HepG2 (cell line): Measurements from ENCODE around the gene CCT5. TPM values are rescaled to one million over a fixed set of nuclear protein-coding genes. Genes with fewer than 3 reads are reported as not detected.
"Not testable (repeated sequence)": the region's sequence is repeated elsewhere in the genome, so short reads cannot be mapped to it uniquely, and the experiment has no call there.

Source experiments
- ATAC-seq: fragments of 200-7000 bp; cut with Tn5 transposase; 3 replicates; pipeline ENCODE4 v1.9.1; 2020; ENCODE audit warnings: mild to moderate bottlenecking, moderate library complexity
- BruUV-seq: library from RNA; stranded (reverse); fragments of 400-500 nt; replicated peaks from 2 replicates; lab custom pipeline; 2021; lab: Mats Ljungman, UMichigan
- CTCF ChIA-PET: fragments of 300-600 bp; formaldehyde crosslinking; extraction: SDS; loops from one replicate; lab custom pipeline; 2021; ENCODE audit warnings: low total read pairs, inconsistent platforms, low intra/inter-chr PET ratio; lab: Yijun Ruan, JAX
- POLR2A ChIA-PET: fragments of 350-600 bp; sonication (Branson Sonifier 250); formaldehyde crosslinking; loops from one replicate; lab custom pipeline; 2020; ENCODE audit warnings: antibody characterized with exemption, inconsistent platforms; lab: Yijun Ruan, JAX
- DNase-seq: peaks from one replicate; pipeline ENCODE4 v3.0.0-alpha.2; 2015; ENCODE audit warnings: low spot score
- FAIRE-seq: peaks from 3 replicates; lab custom pipeline; 2011; peaks lifted over from hg19 to GRCh38; lab: Jason Lieb, UNC
- H2AFZ ChIP-seq: one replicate; pipeline ENCODE4 v1.6.1; 2011; ENCODE audit warnings: low read length, inconsistent platforms
- H3K27ac ChIP-seq: fragments of 300-600 bp; 3 replicates; pipeline ENCODE4 v1.8.0; 2011; ENCODE audit warnings: mixed run types, mild to moderate bottlenecking, mixed read lengths, low read length, inconsistent platforms; ENCODE audit not compliant: insufficient read depth; ENCODE audit errors: extremely low read length
- H3K27me3 ChIP-seq, 2 experiments: fragments of 200-600 bp in 1 of 2; 2 replicates in 1 of 2; 3 replicates in 1 of 2; pipeline versions ENCODE4 v1.6.0 to v1.8.0; 2011; ENCODE audit warnings: low read length in 2 of 2, mild to moderate bottlenecking in 2 of 2, moderate library complexity in 2 of 2, inconsistent platforms in 1 of 2; ENCODE audit not compliant: insufficient read depth in 2 of 2, control insufficient read depth in 1 of 2
- H3K36me3 ChIP-seq, 2 experiments: fragments of 200-600 bp in 1 of 2; replicated peaks in 1 of 2; 2 replicates in 1 of 2; 3 replicates in 1 of 2; pipeline versions ENCODE4 v1.5.1 to v1.8.0; 2011; ENCODE audit warnings: low read length in 2 of 2, inconsistent platforms in 1 of 2; ENCODE audit not compliant: insufficient read depth in 2 of 2, control insufficient read depth in 1 of 2
- H3K4me1 ChIP-seq: 2 replicates; pipeline ENCODE4 v1.5.1; 2012; ENCODE audit warnings: low read length, inconsistent platforms; ENCODE audit not compliant: insufficient read depth
- H3K4me2 ChIP-seq: 2 replicates; pipeline ENCODE4 v1.6.0; 2011; ENCODE audit warnings: low read depth, low read length, inconsistent platforms
- H3K4me3 ChIP-seq, 3 experiments: fragments of 200-600 bp in 1 of 3; sonication (generic), shearing (Covaris generic) in 1 of 3; replicated peaks in 1 of 3; 2 replicates each; pipeline ENCODE4 v1.5.1; 2011 to 2016; ENCODE audit warnings: low read length in 3 of 3, inconsistent platforms in 2 of 3, low read depth in 2 of 3, mild to moderate bottlenecking in 2 of 3, control low read depth in 1 of 3, mixed read lengths in 1 of 3; ENCODE audit not compliant: insufficient read depth in 1 of 3
- H3K79me2 ChIP-seq: one replicate; pipeline ENCODE4 v1.6.1; 2011; ENCODE audit warnings: low read length, inconsistent platforms; ENCODE audit not compliant: insufficient read depth
- H3K9ac ChIP-seq: 2 replicates; pipeline ENCODE4 v1.6.0; 2011; ENCODE audit warnings: mild to moderate bottlenecking, low read depth, low read length, inconsistent platforms; ENCODE audit not compliant: insufficient read depth
- H3K9me3 ChIP-seq: 2 replicates; pipeline ENCODE4 v1.5.1; 2012; ENCODE audit warnings: mild to moderate bottlenecking, low read length
- H4K20me1 ChIP-seq: 2 replicates; pipeline ENCODE4 v1.6.0; 2011; ENCODE audit warnings: inconsistent platforms, mild to moderate bottlenecking, low read length, moderate library complexity; ENCODE audit not compliant: insufficient read depth
- FOSL2 ChIP-seq: sonication (generic); formaldehyde crosslinking; IDR thresholded peaks from 2 replicates; pipeline ENCODE4 v1.4.0; 2020; ENCODE audit warnings: missing genetic modification reagents
- FOXO1 ChIP-seq: sonication (generic); formaldehyde crosslinking; IDR thresholded peaks from 2 replicates; pipeline ENCODE4 v1.4.0; 2020; ENCODE audit warnings: missing genetic modification reagents
- MAFF ChIP-seq: IDR thresholded peaks from 2 replicates; pipeline ENCODE4 v1.6.1; 2011; ENCODE audit warnings: low read depth, low read length, improper control_type of control experiment
- MAFG ChIP-seq: sonication (generic); formaldehyde crosslinking; IDR thresholded peaks from 2 replicates; pipeline ENCODE4 v1.5.1; 2020; ENCODE audit warnings: mild to moderate bottlenecking, missing genetic modification reagents
- MAFK ChIP-seq, 2 experiments: IDR thresholded peaks in 1 of 2; conservative IDR thresholded peaks in 1 of 2; 2 replicates each; pipeline ENCODE4 v1.6.1; 2011; ENCODE audit warnings: improper control_type of control experiment in 2 of 2, low read length in 2 of 2
- NFE2L2 ChIP-seq: fragments of 150-350 bp; IDR thresholded peaks from 2 replicates; pipeline ENCODE4 v1.6.1; 2014; ENCODE audit warnings: low read length
- RFX5 ChIP-seq: IDR thresholded peaks from 2 replicates; pipeline ENCODE4 v1.6.1; 2011; ENCODE audit warnings: low read depth, low read length, improper control_type of control experiment
- ZBTB20 ChIP-seq: sonication (generic); formaldehyde crosslinking; IDR thresholded peaks from 2 replicates; pipeline ENCODE4 v1.8.1; 2023; ENCODE audit warnings: missing genetic modification reagents, low read depth, mild to moderate bottlenecking, borderline replicate concordance
- WGBS: methylation state at CpG from one replicate; pipeline ENCODE4 v1.1.6; 2017; ENCODE audit warnings: low lambda C conversion rate; 5-methylcytosine and 5-hydroxymethylcytosine counted together
- in situ Hi-C: cut with HindIII; loops from 2 replicates; pipeline ENCODE4 v1.10.0; 2017; ENCODE audit warnings: low pct_unique_long_range_greater_than_20kb; ENCODE audit not compliant: extremely low pct_ligation_motif_present
- intact Hi-C: fragments of 100-400 bp; cut with micrococcal nuclease; formaldehyde crosslinking; loops from one replicate; pipeline ENCODE4 v1.10.0; 2022; ENCODE audit not compliant: unreplicated experiment
- polyA plus RNA-seq, 8 experiments: library from polyadenylated mRNA; depleted of rRNA in 3 of 8; stranded (reverse) in 7 of 8; unstranded in 1 of 8; fragments of >200 nt; fragmentation: Illumina TruSeq in 4 of 8; extraction: Trizol in 4 of 8; gene quantifications; 2 replicates each; pipeline versions ENCODE4 v1.2.1 to v1.2.3, GENCODE V29; 2011 to 2016; ENCODE audit warnings: low read depth in 4 of 8, missing spikeins in 1 of 8, mixed read lengths in 1 of 8; ENCODE audit not compliant: insufficient read depth in 1 of 8
- total RNA-seq, 5 experiments: library from RNA; depleted of rRNA; stranded (reverse); fragments of >200 nt; fragmentation: Illumina TruSeq; extraction: Trizol; gene quantifications; 2 replicates each; pipeline ENCODE4 v1.2.3, GENCODE V29; 2016; ENCODE audit warnings: low read depth in 1 of 5
- TF ChIP-seq, protein P1 (sequence below): IDR thresholded peaks from 2 replicates; pipeline ENCODE4 v1.6.1; 2012; ENCODE audit warnings: low read depth, low read length, improper control_type of control experiment

Gene CCT5
- total and polyA plus RNA-seq, 2 of the 13 experiments (the other 11 are each of a cell fraction or from before 2014, with no cell fraction given): 319 to 708 TPM

DNA sequence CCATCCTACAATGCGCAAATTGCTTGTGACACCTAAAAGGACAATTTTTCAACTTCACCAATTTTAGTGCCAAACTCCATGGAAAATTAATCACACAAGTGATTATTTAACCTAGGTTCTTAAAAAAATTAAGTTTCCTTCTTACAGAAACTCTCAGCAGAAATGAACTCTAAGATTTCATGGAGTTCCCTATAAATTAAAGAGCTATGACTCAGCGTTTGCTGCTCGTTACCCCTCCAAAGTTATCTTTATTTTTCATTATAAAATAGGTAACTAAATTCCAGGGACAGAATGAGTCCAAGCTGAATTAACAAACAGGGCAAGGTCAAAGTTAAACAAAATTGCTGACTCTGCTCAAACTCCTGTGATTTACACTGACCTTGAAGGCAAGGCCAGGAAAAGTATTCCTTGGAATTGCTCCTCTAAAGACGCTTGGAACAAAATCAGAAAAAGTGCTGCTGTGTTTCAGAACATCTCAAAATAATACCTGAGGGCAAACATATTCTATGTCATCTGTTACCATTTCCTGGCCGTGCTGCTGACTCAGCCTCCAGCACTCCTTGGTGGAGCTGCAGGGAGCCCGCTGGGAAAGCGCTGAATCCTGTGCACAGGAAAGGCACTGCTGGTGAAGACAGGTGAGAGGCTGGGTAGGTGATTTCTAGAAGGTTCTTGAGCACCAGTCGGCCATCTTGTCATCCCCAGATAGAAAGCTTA lies 60.1 kb downstream of the CCT5 start:
- Histone ChIP-seq H3K36me3 (no peaks in the 10 kb centered on the region), H2AFZ (no peak overlapping the region), H3K4me3 (no peak overlapping the region), H3K79me2 (peaks cover 2% of the 10 kb centered on the region), H3K4me2 (peak overlapping the region; percentile 63), H3K27me3 (peaks cover 0 to 3% of the 10 kb centered on the region in 2 experiments; a peak in 1 of 5 replicates), H3K9me3 (no peaks in the 10 kb centered on the region), H4K20me1 (no peaks in the 10 kb centered on the region), H3K27ac (no peak overlapping the region), H3K4me1 (peaks cover 40% of the 10 kb centered on the region), H3K9ac (no peak overlapping the region)
- DNase-seq (peak; percentile 9), ATAC-seq (peak; percentile 34; the same call in 1 of the 3 replicates), FAIRE-seq (peak; percentile 30)
- intact Hi-C loops: no loop called here
- no TSS peak for BruUV-seq
- 15% methylated on average over 7 of the region's 8 CpGs for WGBS
- ChIA-PET POLR2A (interaction anchor here (1.6 kb wide), 1 partner anchor 43 kb away, joined by 7 read pairs; the partner anchor contains the start of gene MARCHF6), CTCF (no interaction called here)
- in situ Hi-C loops: no loop called here
- TF ChIP-seq FOSL2 (CRISPR knock-in tag) (0 out of 2 replicates have a peak, but pooled peaks have one; percentile 35), FOXO1 (CRISPR knock-in tag) (no peak), MAFK (conservative IDR thresholded peaks at IDR 0.05 in 1 of 2, IDR thresholded peaks at IDR 0.05 in 1 of 2; ENCODE audit: low read length in 2 of 2) (peak; percentile 98 to 99), MAFF (peak; percentile 99), NFE2L2 (0 out of 2 replicates have a peak, but pooled peaks have one; percentile 36), MAFG (CRISPR knock-in tag) (peak; percentile 71), RFX5 (peak; percentile 77), ZBTB20 (CRISPR knock-in tag) (no peak)
- TF ChIP-seq, protein P1, sequence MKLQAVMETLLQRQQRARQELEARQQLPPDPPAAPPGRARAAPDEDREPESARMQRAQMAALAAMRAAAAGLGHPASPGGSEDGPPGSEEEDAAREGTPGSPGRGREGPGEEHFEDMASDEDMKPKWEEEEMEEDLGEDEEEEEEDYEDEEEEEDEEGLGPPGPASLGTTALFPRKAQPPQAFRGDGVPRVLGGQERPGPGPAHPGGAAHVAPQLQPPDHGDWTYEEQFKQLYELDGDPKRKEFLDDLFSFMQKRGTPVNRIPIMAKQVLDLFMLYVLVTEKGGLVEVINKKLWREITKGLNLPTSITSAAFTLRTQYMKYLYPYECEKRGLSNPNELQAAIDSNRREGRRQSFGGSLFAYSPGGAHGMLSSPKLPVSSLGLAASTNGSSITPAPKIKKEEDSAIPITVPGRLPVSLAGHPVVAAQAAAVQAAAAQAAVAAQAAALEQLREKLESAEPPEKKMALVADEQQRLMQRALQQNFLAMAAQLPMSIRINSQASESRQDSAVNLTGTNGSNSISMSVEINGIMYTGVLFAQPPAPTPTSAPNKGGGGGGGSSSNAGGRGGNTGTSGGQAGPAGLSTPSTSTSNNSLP: peak; percentile 28; the same call in 1 of the 2 replicates

DNA sequence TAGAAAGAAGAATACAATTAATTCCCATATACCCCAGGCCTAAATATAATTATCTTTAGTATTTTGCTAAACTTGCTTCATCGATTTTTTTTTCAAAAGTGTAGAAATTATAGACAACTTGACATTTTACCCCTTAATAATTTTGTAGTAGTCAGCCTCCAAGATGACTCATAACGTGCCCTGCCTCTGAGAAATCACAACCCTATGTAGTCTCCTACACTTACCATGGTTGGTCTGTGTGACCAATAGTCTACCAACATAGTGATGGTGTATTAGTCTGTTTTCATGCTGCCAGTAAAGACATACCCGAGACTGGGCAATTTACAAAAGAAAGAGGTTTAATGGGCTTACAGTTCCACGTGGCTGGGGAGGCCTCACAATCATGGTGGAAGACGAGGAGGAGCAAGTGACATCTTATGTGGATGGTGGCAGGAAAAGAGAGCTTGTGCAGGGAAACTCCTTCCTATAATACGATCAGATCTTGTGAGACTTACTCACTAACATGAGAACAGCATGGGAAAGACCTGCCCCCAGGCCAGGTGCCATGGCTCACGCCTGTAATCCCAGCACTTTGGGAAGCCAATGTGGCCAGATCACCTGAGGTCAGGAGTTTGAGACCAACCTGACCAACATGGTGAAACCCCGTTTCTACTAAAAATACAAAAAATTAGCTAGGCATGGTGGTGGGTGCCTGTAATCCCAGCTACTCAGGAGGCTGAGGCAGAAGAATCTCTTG lies 60.9 kb downstream of the CCT5 start:
- H4K20me1 ChIP-seq, DNase-seq, in situ Hi-C loops, H3K9ac ChIP-seq, H3K79me2 ChIP-seq, H3K36me3 ChIP-seq, ATAC-seq, BruUV-seq, FAIRE-seq, H3K4me2 ChIP-seq, H3K4me3 ChIP-seq, intact Hi-C loops, H2AFZ ChIP-seq, H3K9me3 ChIP-seq, H3K27ac ChIP-seq, CTCF ChIA-PET, H3K27me3 ChIP-seq: not testable (repeated sequence)
- POLR2A ChIA-PET: interaction anchor here (1.6 kb wide), 1 partner anchor 42 kb away, joined by 7 read pairs; the partner anchor contains the start of gene MARCHF6
- 53% methylated on average over 8 of the region's 8 CpGs for WGBS
- H3K4me1 ChIP-seq: peaks cover 34% of the 10 kb centered on the region
